AG08396 (cell line): Measurements from ENCODE around the gene IL21.
"Not testable (repeated sequence)": the region's sequence is repeated elsewhere in the genome, so short reads cannot be mapped to it uniquely, and the experiment has no call there.

ENCODE experiments used
- DNase-seq: peaks from one replicate; pipeline ENCODE4 v3.0.0; 2012; ENCODE audit warnings: low spot score, mixed read lengths

Gene IL21

DNA sequence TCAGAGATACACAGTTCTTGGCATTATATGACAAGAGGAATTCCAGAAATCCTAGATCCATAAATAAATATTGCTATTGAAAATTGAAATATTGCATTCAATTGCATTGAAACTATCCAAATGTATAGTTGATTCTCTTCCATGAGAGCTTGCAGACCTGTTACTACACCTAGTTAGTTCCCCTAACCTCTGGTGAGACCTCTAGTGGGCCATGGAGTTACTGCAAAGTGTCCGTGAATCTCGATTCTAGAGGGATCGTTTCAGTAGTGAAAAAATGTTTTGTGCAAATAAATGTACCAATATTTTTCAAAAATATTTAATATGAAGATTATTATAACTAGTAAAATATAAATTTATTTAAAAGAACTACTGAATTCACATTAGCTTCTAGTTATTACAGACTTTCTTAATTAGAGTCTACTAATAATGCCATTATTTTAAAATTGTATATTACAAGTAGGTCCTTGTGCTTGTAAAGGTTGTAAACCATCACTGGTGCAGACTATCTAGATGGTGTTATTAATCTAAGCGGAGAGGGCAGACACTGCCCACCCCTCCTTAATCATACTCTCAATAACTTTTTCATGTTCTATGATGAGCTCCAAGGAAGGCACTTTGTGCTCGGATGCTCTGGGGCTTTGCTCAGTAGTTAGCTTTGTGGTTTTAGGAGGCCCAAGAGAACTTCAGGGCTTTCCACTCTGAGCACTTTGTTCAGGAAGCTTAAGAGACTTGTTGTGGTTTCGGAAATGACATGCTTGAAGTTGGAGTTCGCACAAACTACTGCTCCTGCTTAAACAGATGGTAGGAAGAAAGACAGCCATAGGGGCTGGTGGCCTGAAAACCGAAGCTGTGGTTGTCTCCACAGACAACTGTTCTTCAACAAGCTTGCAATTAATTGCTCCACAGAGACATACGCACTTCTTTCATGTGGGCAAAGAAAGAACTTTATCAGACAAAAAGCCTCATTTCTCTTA, 42.8 kb downstream of the IL21 start:
- DNase-seq: peak; percentile 39

DNA sequence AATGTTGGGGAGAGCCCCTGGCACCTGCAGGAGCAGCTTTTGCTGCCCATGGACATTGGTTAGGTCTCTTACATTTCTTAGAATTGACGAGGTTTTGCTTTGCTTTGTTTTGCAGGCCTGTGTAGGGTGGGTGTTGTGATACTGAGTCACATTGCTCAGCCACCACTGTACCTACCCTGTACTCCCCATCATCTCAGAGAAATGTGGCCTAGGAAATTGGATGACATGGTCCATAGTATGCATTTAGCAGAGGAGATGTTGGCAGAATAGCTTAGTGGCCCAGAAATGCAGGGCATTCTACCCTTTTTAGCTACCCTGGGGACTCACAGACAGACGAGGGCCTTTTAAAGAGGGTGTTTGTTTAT, 43.7 kb downstream of the IL21 start:
- no peak for DNase-seq

- DNase-seq: peak; percentile 45
These were observed 44.3 kb downstream of the IL21 start for GRCh38 chr4:122576261-122577188.

DNA sequence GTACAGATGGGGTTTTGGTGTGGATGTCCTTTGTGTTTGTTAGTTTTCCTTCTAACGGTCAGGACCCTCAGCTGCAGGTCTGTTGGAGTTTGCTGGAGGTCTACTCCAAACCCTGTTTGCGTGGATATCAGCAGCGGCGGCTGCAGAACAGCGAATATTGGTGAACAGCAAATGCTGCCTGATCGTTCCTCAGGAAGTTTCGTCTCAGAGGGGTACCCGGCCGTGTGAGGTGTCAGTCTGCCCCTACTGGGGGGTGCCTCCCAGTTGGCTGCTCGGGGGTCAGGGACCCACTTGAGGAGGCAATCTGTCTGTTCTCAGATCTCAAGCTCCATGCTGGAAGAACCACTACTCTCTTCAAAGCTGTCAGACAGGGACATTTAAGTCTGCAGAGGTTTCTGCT, 46.5 kb downstream of the IL21 start:
- DNase-seq: not testable (repeated sequence)

DNA sequence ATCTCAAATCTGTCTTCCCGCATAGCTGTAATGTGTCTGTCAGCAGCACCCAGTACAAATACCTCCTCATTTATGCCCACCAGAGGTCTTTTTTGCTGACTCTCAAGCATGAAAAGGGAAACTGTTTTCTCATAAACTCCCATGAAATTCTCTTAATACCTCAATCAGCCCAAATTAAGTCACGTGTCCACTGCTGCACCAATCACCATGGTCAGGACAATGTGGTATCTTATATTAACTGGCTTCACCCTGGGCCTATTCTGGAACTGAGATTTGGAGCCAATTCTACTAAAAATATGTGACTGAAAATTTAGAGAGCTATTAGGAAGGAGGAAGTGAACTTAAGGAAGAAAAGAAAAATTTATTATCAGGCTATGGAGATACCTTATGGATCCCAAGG, 58.4 kb downstream of the IL21 start:
- no peak for DNase-seq
